Small intestine (tissue), 7 donors: ENCODE data around the gene KIF1C. TPM values are rescaled to one million over a fixed set of nuclear protein-coding genes. Genes with fewer than 3 reads are reported as not detected.

Experiments used
- DNase-seq, 2 donors: peaks; one replicate each; pipeline versions ENCODE4 v3.0.0 to v3.0.0-alpha.2; 2013
- FAIRE-seq: peaks from 2 replicates; lab custom pipeline; 2012; peaks lifted over from hg19 to GRCh38; lab: Jason Lieb, UNC
- H3K27ac ChIP-seq, 3 donors: one replicate each; pipeline ENCODE4 v1.5.1; 2013; ENCODE audit warnings: low read length in 2 of 3, mild to moderate bottlenecking in 2 of 3, control low read depth in 1 of 3, inconsistent platforms in 1 of 3, low read depth in 1 of 3, moderate library complexity in 1 of 3
- H3K27me3 ChIP-seq, 3 donors: one replicate each; pipeline ENCODE4 v1.6.1; 2013; ENCODE audit warnings: low read length in 3 of 3, inconsistent platforms in 1 of 3; ENCODE audit not compliant: control insufficient read depth in 3 of 3, insufficient read depth in 3 of 3
- H3K36me3 ChIP-seq, 3 donors: one replicate each; pipeline ENCODE4 v1.6.1; 2013; ENCODE audit warnings: low read length in 3 of 3, inconsistent platforms in 1 of 3, low read depth in 1 of 3, mild to moderate bottlenecking in 1 of 3, moderate library complexity in 1 of 3; ENCODE audit not compliant: control insufficient read depth in 3 of 3, insufficient read depth in 2 of 3
- H3K4me1 ChIP-seq, 3 donors: one replicate each; pipeline ENCODE4 v1.6.1; 2013; ENCODE audit warnings: low read length in 2 of 3, inconsistent platforms in 1 of 3, low read depth in 1 of 3, mild to moderate bottlenecking in 1 of 3, moderate library complexity in 1 of 3; ENCODE audit not compliant: control insufficient read depth in 3 of 3, insufficient read depth in 2 of 3
- H3K4me3 ChIP-seq, 3 donors: one replicate each; pipeline ENCODE4 v1.5.1; 2013; ENCODE audit warnings: low read length in 3 of 3, control low read depth in 1 of 3, inconsistent platforms in 1 of 3, low read depth in 1 of 3, mild to moderate bottlenecking in 1 of 3, moderate library complexity in 1 of 3
- H3K9me3 ChIP-seq, 2 donors: one replicate each; pipeline ENCODE4 v1.6.1; 2013; ENCODE audit warnings: low read depth in 1 of 2, low read length in 1 of 2; ENCODE audit not compliant: control insufficient read depth in 2 of 2, insufficient read depth in 1 of 2
- WGBS, 3 donors: extraction: QIAGEN DNeasy Blood & Tissue Kit; methylation state at CpG; one replicate each; pipeline ENCODE4 v1.1.7; 2013; 5-methylcytosine and 5-hydroxymethylcytosine counted together
- polyA plus RNA-seq, 4 donors: library from polyadenylated mRNA; stranded (reverse) in 3 of 4; unstranded in 1 of 4; fragments of 200-250 nt in 3 of 4; fragments of 120-200 nt in 1 of 4; gene quantifications; one replicate each; pipeline versions ENCODE4 v1.2.1 to v1.2.3, GENCODE V29; 2013
- donor health status: healthy with polysubstance abuse.
- donor health status: control.
- donor health status: control.
- donor health status: Bipolar disorder and iron deficiency.
- donor health status: healthy.

KIF1C gene
- polyA plus RNA-seq, 4 donors = 67.4 to 141 (median 82.5) TPM

DNA sequence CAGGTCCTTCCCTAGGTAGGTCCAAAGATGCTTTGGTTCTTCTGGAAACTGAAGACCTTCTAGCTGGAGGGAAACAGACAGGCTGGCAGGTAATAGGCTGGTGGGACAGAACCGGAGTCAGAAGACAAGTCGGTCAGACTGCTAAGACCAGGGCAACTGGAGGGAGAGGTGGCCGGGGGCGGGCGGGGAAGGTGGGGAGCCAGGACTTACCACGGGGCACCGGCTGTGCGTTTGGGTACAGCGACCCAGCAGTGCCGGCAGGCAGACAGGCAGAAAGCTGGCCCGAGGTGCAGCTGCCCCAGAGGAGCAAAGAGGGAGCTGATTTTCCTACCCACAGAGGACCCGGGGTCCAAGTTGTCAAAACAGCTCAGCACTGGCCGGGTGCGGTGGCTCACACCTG, 36.9 kb downstream of the KIF1C start:
- Histone ChIP-seq H3K4me1 (peaks cover 0 to 8% (median 3%) of the 10 kb centered on the region in 3 donors), H3K9me3 (no peaks in the 10 kb centered on the region), H3K27ac (peak overlapping the region in 1 of 3 donors; percentile 64), H3K36me3 (peaks cover 0 to 10% (median 0%) of the 10 kb centered on the region in 3 donors), H3K4me3 (peak overlapping the region in 1 of 3 donors; percentile 50), H3K27me3 (no peaks in the 10 kb centered on the region)
- DNase-seq (no peak), FAIRE-seq (no peak)
- WGBS, 3 donors = 22 to 69% (median 35%) methylated on average over 14 of the region's 14 CpGs

DNA sequence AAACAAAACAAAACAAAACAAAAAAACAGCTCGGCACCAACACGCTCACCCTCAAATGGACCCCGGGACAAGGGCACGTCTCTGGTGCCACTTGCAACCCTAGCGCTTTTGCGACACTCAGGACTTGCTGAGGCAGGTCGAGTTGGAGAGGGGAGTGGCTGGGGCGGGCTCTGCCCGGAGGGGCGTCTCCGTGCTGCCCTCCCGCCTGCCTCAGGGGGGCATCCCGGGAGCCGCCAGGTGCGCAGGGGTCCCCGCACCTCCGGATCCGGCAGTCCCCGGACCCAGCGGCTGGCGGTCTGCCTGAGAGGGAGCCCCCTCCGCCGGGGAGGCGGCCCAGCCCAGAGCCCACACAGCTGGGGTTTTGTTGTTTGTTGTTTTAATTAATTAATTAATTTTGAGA, 37.6 kb downstream of the KIF1C start, which contains the start of gene SLC52A1:
TSS of gene SLC52A1 (minus strand) at position 112 of the 400 bp plus-strand sequence. CDS start 820 bp downstream, outside the sequence.
- H3K9me3 ChIP-seq = peaks cover 0 to 1% of the 10 kb centered on the region in 2 donors
- peaks cover 0 to 8% (median 3%) of the 10 kb centered on the region in 3 donors for H3K4me1 ChIP-seq
- H3K27ac ChIP-seq = peak within 1 kb of the TSS in 1 of 3 donors; percentile 64
- FAIRE-seq (no peak), DNase-seq (peak; percentile 50 to 71)
- H3K4me3 ChIP-seq = peak within 1 kb of the TSS in 2 of 3 donors; percentile 38 to 50
- peaks cover 0 to 10% (median 0%) of the 10 kb centered on the region in 3 donors for H3K36me3 ChIP-seq
- no peaks in the 10 kb centered on the region for H3K27me3 ChIP-seq
- 3 to 8% (median 6%) methylated on average over 23 to 24 of the region's 24 CpGs for WGBS, 3 donors

DNA sequence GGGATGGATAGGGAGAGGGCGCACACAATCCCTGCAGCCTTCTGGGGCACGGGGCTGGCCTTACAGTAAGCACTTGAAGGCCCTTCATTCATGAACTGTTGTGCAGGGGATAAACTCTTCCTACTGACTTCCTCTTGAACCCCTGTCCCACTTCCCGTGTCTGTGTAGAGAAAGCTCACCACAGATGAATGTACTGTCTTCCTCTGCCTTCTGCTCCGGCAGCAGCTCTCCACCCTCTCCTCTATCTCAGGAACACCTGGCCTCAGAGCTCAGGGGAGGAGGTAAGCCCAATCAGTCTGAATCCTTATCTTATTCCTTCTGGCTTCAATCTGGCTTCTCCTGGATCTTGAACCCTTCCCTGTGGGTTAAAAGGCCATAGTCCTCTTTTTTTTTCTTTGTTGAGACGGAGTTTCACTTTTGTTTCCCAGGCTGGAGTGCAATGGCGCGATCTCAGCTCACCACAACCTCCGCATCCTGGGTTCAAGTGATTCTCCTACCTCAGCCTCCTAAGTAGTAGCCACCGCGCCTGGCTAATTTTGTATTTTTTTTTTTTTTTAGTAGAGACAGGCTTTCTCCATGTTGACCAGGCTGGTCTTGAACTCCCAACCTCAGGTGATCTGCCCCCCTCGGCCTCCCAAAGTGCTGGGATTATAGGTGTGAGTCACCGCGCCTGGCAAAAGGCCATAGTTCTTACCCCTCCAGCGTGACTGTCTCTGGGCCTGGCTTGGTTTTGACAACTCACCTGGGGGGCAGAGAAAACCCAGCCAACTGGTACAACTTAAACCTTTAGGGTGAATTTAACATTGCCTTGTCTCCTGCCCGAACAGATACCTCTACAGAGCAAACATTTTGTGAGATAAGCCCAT, 44.6 kb downstream of the KIF1C start:
- Histone ChIP-seq H3K27ac (peak overlapping the region; percentile 83 to 91 (median 84)), H3K4me1 (peaks cover 0 to 37% (median 9%) of the 10 kb centered on the region in 3 donors), H3K36me3 (no peaks in the 10 kb centered on the region), H3K4me3 (peak overlapping the region in 2 of 3 donors; percentile 9 to 21), H3K9me3 (peaks cover 0 to 4% of the 10 kb centered on the region in 2 donors), H3K27me3 (no peaks in the 10 kb centered on the region)
- WGBS, 3 donors = 17 to 52% (median 25%) methylated on average over 15 of the region's 15 CpGs
- FAIRE-seq (no peak), DNase-seq (peak; percentile 88 to 96)

DNA sequence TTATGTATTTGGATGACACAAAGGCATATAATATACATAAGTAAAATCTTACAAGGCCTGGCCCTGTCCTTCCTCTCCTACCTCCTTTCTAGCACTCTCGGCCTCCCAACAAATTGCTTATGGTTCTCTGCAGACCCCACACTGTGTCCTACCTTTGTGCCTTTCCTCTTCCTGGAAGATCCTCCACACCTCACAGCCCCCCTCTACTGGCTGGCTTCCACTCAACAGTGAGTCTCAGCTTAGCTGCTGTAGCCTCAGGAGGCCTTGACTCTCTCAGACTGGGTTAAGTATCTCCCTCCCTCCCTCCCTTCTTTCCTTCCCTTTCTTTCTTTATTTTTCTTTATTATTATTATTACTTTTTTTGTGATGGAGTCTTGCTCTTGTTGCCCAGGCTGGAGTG, 45.8 kb downstream of the KIF1C start:
- Histone ChIP-seq H3K4me1 (peaks cover 0 to 42% (median 9%) of the 10 kb centered on the region in 3 donors), H3K27me3 (no peaks in the 10 kb centered on the region), H3K27ac (peak overlapping the region in 2 of 3 donors; percentile 39 to 83), H3K36me3 (no peaks in the 10 kb centered on the region), H3K4me3 (no peak overlapping the region), H3K9me3 (peaks cover 0 to 4% of the 10 kb centered on the region in 2 donors)
- no peak for FAIRE-seq
- 95 to 100% (median 97%) methylated on average over 1 of the region's 1 CpG for WGBS, 3 donors
- DNase-seq = no peak

DNA sequence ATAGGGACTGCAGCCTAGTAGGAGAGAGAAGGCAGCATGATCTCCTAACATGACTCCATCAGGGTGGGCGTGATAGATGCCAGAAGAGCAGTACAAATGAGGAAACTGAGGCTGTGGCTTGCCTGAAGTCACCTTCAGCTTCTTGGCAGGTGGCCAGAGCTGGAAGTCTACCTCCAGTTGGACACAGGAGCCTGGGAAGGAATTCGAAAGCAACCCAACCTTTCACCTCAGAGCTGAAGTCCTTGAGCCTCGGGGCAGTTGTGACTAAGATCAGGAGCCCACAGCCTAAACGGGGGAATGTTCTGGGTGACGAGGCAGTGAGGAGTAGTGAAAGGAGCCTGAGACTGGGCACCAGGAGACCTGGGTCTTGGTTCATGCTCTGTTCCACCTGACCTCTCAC, 46.9 kb downstream of the KIF1C start:
- DNase-seq = peak; percentile 69 to 92
- H3K4me3 ChIP-seq = no peak overlapping the region

DNA sequence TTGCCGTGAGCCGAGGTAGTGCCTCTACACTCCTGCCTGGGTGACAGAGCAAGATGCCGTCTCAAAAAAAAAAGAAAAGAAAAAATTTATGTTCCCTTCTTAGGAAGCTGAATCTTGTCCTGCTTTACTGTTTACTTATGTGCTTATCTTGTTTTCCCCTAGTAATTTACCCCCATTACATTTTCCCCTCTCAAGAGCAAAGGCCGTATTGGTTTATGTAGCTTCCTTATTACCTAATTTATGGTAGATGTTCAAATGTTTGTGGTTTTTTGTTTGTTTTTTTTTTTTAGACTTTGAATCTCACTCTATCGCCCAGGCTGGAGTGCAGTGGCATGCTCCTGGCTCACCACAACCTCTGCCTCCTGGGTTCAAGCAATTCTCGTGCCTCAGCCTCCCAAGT, 47.7 kb downstream of the KIF1C start:
- FAIRE-seq (peak; percentile 62), DNase-seq (peak; percentile 79 to 80)
- H3K4me3 ChIP-seq = no peak overlapping the region
- 9 to 56% (median 21%) methylated on average over 6 of the region's 6 CpGs for WGBS, 3 donors
- H3K27ac ChIP-seq = peak overlapping the region; percentile 66 to 91 (median 89)
- peaks cover 0 to under 1% of the 10 kb centered on the region in 2 donors for H3K9me3 ChIP-seq
- no peaks in the 10 kb centered on the region for H3K27me3 ChIP-seq
- peaks cover 0 to 42% (median 9%) of the 10 kb centered on the region in 3 donors for H3K4me1 ChIP-seq
- H3K36me3 ChIP-seq = no peaks in the 10 kb centered on the region

More for the DNA sequence above, 46.9 kb downstream of the KIF1C start:
- WGBS, 3 donors = 21 to 63% (median 26%) methylated on average over 5 of the region's 5 CpGs
- peaks cover 0 to 4% of the 10 kb centered on the region in 2 donors for H3K9me3 ChIP-seq
- H3K27ac ChIP-seq = peak overlapping the region; percentile 66 to 91 (median 89)
- no peaks in the 10 kb centered on the region for H3K27me3 ChIP-seq
- FAIRE-seq = no peak
- H3K36me3 ChIP-seq = no peaks in the 10 kb centered on the region
- peaks cover 0 to 42% (median 9%) of the 10 kb centered on the region in 3 donors for H3K4me1 ChIP-seq

DNA sequence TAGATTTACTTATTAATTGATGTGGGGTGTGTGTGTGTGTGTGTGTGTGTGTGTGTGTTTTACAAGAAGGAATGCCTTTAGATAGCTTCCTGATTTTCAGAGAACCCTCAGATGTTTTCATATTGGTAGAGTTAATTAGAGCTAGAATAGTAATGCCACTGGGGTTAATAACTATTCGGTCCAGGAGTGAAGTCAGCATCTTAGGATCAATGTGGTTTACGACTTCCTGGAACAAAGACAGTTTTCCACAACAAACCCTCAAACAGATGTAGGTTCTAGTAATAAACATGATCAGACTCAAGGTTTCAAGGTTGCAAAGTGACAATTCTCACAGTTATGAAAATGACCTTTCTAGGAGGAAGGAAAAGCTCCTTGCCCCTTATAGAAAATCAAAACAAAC, 49.7 kb downstream of the KIF1C start:
- 3 to 22% (median 18%) methylated on average over 2 of the region's 2 CpGs for WGBS, 3 donors
- Histone ChIP-seq H3K27ac (peak overlapping the region; percentile 9 to 53 (median 42)), H3K9me3 (no peaks in the 10 kb centered on the region), H3K27me3 (no peaks in the 10 kb centered on the region), H3K36me3 (no peaks in the 10 kb centered on the region), H3K4me3 (no peak overlapping the region), H3K4me1 (peaks cover 0 to 32% (median 9%) of the 10 kb centered on the region in 3 donors)
- no peak for FAIRE-seq
- peak; percentile 51 to 55 for DNase-seq

DNA sequence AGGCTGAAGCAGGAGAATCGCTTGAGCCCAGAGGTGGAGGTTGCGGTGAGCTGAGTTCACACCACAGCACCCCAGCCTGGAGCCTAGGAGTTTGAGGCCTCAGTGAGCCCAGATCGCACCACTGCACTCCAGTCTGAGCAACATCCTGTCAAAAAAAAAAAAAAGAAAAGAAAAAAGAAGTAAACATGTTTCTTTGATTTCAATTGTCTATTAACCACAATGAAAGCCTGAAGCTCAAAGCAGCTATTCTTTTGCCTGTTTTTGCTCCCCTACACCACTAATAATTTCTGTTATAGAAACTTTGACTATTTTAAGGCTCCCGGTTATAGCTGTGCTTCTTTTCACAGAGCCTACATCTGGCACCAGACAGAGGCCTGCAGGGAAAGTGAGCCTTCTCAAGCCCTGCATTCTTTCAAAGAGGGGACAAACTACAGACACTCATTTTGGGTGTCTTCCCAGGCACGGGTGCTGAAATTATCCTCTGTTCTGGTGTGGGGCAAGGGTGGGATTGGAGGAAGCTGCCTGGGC, 51.6 kb downstream of the KIF1C start:
- no peak for FAIRE-seq
- Histone ChIP-seq H3K4me3 (no peak overlapping the region), H3K4me1 (peaks cover 0 to 24% (median 7%) of the 10 kb centered on the region in 3 donors), H3K27me3 (no peaks in the 10 kb centered on the region), H3K27ac (peak overlapping the region; percentile 35 to 76 (median 68)), H3K9me3 (no peaks in the 10 kb centered on the region), H3K36me3 (no peaks in the 10 kb centered on the region)
- peak in 1 of 2 donors; percentile 65 for DNase-seq
- 54 to 72% (median 65%) methylated on average over 5 of the region's 5 CpGs for WGBS, 3 donors
